GM13977 (cell line): ENCODE results near the gene MRPS25.

Experiments
- DNase-seq: peaks from one replicate; pipeline ENCODE4 v3.0.0; 2012; ENCODE audit warnings: low spot score
- in situ Hi-C: fragments of 300-500 bp; cut with MboI; formaldehyde crosslinking; loops from one replicate; pipeline ENCODE4 v1.12.0; 2022; ENCODE audit warnings: low sequenced_read_pairs, low pct_unique_long_range_greater_than_20kb, mixed read lengths, inconsistent platforms; ENCODE audit not compliant: unreplicated experiment
- TF ChIP-seq, protein P1 (sequence below): IDR thresholded peaks from 2 replicates; pipeline ENCODE4 v1.5.1; 2012; ENCODE audit warnings: mild to moderate bottlenecking, control low read depth; ENCODE audit not compliant: insufficient read depth; ENCODE audit errors: extremely low read depth, missing control alignments

MRPS25 gene

DNA sequence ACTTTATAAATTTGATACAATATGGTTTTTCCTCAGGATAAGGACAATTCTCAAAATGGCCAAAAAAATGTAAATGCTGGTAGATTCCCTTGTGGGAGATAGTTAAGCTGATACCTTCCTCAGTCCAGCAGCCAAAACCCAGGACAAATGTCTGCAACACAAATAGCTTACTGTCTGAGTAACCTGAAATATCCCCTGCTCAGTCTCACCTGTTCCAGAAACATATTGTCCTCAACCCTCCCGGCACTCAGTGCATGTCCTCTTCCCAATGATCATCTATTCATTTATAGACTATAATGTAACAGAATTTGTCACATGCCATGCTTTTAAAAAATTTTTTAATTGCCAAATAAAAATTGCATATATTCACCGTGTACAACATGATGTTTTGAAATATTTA is 21.6 kb upstream of the MRPS25 start:
- in situ Hi-C loops: no loop called here

DNA sequence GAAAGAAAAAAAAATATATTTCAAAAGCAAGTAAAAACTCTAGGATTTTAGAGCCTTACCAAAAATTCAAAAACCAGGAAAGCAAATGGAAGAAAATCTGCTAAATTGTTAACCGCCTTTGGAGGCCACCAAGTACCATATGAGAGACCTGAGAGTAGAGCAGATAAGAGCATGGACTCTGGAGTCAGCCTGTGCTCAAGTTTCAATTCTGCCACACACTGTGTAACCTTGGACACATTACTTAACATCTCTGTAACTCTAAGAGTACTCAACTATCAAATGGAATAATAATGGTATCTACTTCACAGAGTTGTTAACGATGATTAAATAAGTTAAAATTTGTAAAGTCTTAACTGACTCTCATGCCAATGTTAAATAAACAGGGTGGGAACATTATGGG is 21.1 kb upstream of the MRPS25 start:
- in situ Hi-C loops: no loop called here
- no peak for DNase-seq
- TF ChIP-seq, protein P1, sequence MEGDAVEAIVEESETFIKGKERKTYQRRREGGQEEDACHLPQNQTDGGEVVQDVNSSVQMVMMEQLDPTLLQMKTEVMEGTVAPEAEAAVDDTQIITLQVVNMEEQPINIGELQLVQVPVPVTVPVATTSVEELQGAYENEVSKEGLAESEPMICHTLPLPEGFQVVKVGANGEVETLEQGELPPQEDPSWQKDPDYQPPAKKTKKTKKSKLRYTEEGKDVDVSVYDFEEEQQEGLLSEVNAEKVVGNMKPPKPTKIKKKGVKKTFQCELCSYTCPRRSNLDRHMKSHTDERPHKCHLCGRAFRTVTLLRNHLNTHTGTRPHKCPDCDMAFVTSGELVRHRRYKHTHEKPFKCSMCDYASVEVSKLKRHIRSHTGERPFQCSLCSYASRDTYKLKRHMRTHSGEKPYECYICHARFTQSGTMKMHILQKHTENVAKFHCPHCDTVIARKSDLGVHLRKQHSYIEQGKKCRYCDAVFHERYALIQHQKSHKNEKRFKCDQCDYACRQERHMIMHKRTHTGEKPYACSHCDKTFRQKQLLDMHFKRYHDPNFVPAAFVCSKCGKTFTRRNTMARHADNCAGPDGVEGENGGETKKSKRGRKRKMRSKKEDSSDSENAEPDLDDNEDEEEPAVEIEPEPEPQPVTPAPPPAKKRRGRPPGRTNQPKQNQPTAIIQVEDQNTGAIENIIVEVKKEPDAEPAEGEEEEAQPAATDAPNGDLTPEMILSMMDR: no peak

More for the DNA sequence above, 21.6 kb upstream of the MRPS25 start:
- TF ChIP-seq, protein P1: no peak
- no peak for DNase-seq

DNA sequence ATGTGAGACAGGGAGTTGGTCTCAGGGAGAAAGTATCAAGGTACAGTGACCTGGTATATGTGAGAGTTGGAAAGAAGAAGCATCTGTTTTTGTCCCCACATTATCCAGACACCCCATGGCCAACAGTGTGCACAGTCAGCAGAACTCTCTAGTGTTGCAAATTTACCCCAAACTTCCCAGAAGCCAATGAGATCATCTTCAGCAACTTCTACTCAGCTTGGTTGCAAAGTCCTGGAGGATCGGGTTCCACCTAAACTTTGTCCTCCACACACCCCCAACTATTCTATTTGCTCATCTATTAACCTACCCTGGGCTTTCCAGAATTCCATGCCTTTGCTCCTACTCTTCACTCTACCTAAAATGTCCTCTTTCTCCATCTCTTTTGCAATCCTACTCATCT is 18.1 kb upstream of the MRPS25 start:
- TF ChIP-seq, protein P1: no peak
- in situ Hi-C loops: no loop called here
- DNase-seq: no peak

DNA sequence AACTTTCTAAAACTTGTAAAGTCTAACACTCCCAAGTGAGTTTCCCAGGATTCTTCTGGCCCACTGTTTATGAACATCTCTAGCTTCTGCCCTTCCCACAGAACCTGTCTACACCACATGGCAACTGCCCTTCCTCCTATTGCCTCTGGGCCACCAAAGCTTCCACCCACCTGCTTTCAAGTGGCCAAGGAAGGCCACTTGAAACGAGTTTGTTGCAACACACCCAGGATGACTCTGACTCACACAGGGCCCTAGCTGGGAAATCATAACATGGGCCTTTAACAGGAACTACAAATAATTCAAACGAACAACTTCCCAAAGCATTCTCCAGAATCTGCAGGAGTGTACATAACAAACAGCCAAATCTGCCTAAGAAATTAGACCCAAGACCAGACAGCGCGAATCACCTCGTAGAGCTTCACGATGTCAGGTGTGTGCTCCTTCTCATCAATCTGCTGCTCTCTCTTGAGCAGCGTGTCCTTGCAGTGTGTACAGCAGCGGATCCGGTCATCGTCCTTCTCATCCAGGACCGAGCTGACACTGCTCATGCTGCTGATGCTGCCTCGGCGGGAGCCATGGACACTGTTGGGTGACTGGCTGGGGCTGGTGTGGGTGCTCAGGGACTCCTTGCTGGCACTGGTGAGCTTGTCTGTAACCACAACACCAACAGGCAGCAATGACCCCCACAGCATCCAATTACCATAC is 17.0 kb upstream of the MRPS25 start:
- no peak for DNase-seq
- TF ChIP-seq, protein P1: no peak

DNA sequence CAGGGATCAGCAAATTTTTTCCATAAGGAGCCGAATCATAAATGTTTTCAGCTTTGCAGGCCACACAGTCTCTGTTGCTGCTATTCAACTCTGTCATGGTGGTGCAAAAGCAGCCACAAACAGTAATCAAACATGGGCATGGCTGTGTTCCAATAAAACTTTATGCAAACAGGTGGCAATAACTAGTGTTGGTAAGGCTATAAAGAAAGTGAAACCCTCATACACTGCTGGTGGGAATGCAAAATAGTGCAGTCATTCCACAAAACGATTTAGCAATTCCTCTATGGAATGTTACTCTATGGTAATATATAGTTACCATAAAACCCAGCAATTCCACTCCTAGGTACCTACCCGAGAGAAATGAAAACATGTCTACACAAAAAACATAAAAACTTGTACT is 14.0 kb upstream of the MRPS25 start:
- TF ChIP-seq, protein P1: no peak
- no peak for DNase-seq
- in situ Hi-C loops: no loop called here

More for the DNA sequence above, 17.0 kb upstream of the MRPS25 start:
- in situ Hi-C loops: no loop called here

DNA sequence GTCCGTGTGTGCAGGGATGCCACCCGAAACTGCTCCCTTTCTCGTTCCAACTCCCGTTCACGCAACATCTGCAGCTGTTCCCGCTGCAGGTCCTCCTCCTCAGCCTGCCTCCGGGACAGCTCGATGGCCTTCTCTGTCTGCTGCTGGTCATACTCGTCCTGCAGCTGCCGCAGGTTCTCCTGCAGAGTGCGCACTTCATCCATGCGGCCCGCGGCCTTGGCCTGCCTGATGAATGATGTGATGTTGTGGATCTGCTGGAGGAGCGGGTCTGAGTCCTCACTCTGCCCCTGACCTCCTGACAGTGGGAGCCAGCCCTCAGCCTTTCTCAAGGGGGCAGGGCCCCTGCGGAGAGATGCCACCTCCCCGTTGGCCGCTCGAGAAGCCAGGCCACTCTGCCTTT is 9.4 kb upstream of the MRPS25 start:
- in situ Hi-C loops: no loop called here
- DNase-seq: no peak

More for the DNA sequence above, 9.4 kb upstream of the MRPS25 start:
- TF ChIP-seq, protein P1: no peak
